Testis (tissue), 3 donors: ENCODE data around the gene SENP7. TPM values are rescaled to one million over a fixed set of nuclear protein-coding genes. Genes with fewer than 3 reads are reported as not detected.

Source experiments
- DNase-seq: peaks from one replicate; pipeline ENCODE4 v3.0.0-alpha.2; 2019
- H3K27ac ChIP-seq, 2 donors: fragments of 200-600 bp; sonication (generic); one replicate each; pipeline ENCODE4 v1.5.1; 2019
- H3K27me3 ChIP-seq: fragments of 200-600 bp; sonication (generic); one replicate; pipeline ENCODE4 v1.5.1; 2019
- H3K36me3 ChIP-seq: fragments of 200-600 bp; sonication (generic); one replicate; pipeline ENCODE4 v1.5.1; 2017; ENCODE audit warnings: low read depth; ENCODE audit errors: missing control alignments
- H3K4me1 ChIP-seq: fragments of 200-600 bp; sonication (generic); one replicate; pipeline ENCODE4 v1.5.1; 2019
- H3K4me3 ChIP-seq, 2 donors: fragments of 200-600 bp; sonication (generic); one replicate each; pipeline ENCODE4 v1.5.1; 2017 to 2019
- H3K9me3 ChIP-seq: fragments of 200-600 bp; sonication (generic); one replicate; pipeline ENCODE4 v1.5.1; 2017
- POLR2A ChIP-seq: fragments of 450-650 bp; IDR thresholded peaks from one replicate; pipeline ENCODE4 v1.6.1; 2017; ENCODE audit warnings: antibody characterized with exemption, mild to moderate bottlenecking, moderate library complexity
- WGBS, 2 donors: methylation state at CpG; one replicate each; pipeline ENCODE4 v1.1.5; 2018; 5-methylcytosine and 5-hydroxymethylcytosine counted together
- intact Hi-C: fragments of 100-400 bp; cut with DNase I; formaldehyde crosslinking; loops from one replicate; pipeline ENCODE4 v1.15.1; 2023; ENCODE audit warnings: low total_unique reads
- polyA plus RNA-seq: library from polyadenylated mRNA; stranded (reverse); fragments of 350-450 nt; fragmentation: Illumina TruSeq; extraction: RNeasy Lipid Tissue Mini Kit (QIAGEN cat#74804); gene quantifications from one replicate; pipeline ENCODE4 v1.2.3, GENCODE V29; 2014; ENCODE audit warnings: low read depth, low replicate concordance; ENCODE audit not compliant: insufficient read depth
- total RNA-seq, 2 donors: library from RNA; depleted of rRNA; stranded (reverse); fragments of >200 nt; gene quantifications; one replicate each; pipeline ENCODE4 v1.2.3, GENCODE V29; 2016
- TF ChIP-seq, protein P1 (sequence below), 3 experiments: fragments of 450-650 bp in 2 of 3; fragments of 200-600 bp in 1 of 3; sonication (generic) in 1 of 3; IDR thresholded peaks; one replicate each; pipeline ENCODE4 v1.5.1; 2016 to 2019; ENCODE audit warnings: antibody characterized with exemption in 3 of 3, mild to moderate bottlenecking in 2 of 3, moderate library complexity in 1 of 3

The SENP7 gene
- total and polyA plus RNA-seq, 3 donors from 2014 or later = 12.6 to 25.7 (median 23.9) TPM

GRCh38 chr3:101414121-101414520 lies 98.9 kb downstream of the SENP7 start:
- intact Hi-C loops = no loop called here
- Histone ChIP-seq H3K4me1 (no peaks in the 10 kb centered on the region), H3K4me3 (no peak overlapping the region), H3K27me3 (no peaks in the 10 kb centered on the region), H3K27ac (no peak overlapping the region), H3K36me3 (no peaks in the 10 kb centered on the region), H3K9me3 (no peaks in the 10 kb centered on the region)
- no peak for DNase-seq
- TF ChIP-seq, protein P1, sequence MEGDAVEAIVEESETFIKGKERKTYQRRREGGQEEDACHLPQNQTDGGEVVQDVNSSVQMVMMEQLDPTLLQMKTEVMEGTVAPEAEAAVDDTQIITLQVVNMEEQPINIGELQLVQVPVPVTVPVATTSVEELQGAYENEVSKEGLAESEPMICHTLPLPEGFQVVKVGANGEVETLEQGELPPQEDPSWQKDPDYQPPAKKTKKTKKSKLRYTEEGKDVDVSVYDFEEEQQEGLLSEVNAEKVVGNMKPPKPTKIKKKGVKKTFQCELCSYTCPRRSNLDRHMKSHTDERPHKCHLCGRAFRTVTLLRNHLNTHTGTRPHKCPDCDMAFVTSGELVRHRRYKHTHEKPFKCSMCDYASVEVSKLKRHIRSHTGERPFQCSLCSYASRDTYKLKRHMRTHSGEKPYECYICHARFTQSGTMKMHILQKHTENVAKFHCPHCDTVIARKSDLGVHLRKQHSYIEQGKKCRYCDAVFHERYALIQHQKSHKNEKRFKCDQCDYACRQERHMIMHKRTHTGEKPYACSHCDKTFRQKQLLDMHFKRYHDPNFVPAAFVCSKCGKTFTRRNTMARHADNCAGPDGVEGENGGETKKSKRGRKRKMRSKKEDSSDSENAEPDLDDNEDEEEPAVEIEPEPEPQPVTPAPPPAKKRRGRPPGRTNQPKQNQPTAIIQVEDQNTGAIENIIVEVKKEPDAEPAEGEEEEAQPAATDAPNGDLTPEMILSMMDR (IDR thresholded peaks at IDR 0.05) = no peak
- WGBS, 2 donors = 79 to 89% methylated on average over 6 of the region's 6 CpGs

- WGBS, 2 donors = 86 to 87% methylated on average over 2 of the region's 2 CpGs
- intact Hi-C loops = no loop called here
- H3K9me3 ChIP-seq = no peaks in the 10 kb centered on the region
- H3K36me3 ChIP-seq = no peaks in the 10 kb centered on the region
- no peak for TF ChIP-seq POLR2A
- TF ChIP-seq, protein P1 (IDR thresholded peaks at IDR 0.05) = no peak
- H3K27ac ChIP-seq = no peak overlapping the region
- no peak overlapping the region for H3K4me3 ChIP-seq
- H3K4me1 ChIP-seq = no peaks in the 10 kb centered on the region
- DNase-seq = no peak
- no peaks in the 10 kb centered on the region for H3K27me3 ChIP-seq
Measured at GRCh38 chr3:101413656-101414055, 99.4 kb downstream of the SENP7 start.

DNA sequence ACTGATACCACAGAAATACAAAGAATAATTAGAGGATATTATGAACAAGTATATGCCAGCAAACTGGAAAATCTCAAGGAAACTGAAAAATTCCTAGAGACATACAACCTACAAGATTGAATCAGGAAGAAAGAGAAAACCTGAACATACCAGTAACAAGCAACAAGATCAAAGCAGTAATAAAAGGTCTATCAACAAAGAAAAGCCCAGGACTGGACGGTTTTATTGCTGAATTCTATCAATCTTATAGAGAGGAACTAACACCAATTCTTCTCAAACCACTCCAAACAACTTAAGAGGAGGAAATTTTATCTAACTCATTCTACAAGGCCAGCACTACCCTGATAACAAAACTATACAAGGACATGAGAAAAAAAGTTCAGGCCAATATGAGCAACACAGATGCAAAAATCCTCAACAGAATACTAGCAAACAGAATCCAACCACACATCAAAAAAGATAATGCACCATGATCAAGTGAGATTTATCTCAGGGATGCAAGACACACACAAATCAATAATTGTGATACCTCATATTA lies 121.5 kb downstream of the SENP7 start:
- H3K4me3 ChIP-seq = no peak overlapping the region
- intact Hi-C loops = no loop called here
- no peaks in the 10 kb centered on the region for H3K36me3 ChIP-seq
- no peak for DNase-seq
- H3K27ac ChIP-seq = no peak overlapping the region
- TF ChIP-seq, protein P1 (IDR thresholded peaks at IDR 0.05) = no peak
- no peak for TF ChIP-seq POLR2A
- H3K27me3 ChIP-seq = no peaks in the 10 kb centered on the region
- 38 to 65% methylated on average over 1 of the region's 1 CpG for WGBS, 2 donors
- H3K9me3 ChIP-seq = no peaks in the 10 kb centered on the region
- no peaks in the 10 kb centered on the region for H3K4me1 ChIP-seq

DNA sequence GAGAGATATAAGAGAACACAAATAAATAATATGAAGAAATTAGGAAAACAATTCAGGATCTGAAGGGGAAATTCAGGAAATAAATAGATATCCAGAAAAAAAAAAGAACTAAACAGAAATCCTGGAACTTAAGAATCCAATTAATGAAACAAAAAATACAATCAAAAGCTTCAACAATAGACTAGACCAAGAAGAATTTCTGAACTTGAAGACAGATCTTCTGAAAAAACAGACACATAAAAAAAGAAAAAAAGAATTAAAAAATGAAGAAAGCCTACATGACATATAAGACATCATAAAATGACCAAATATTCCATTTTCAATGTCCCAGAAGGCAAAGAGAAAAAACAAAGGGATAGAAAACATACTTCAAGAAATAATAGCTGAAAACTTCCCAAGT lies 124.3 kb downstream of the SENP7 start:
- Histone ChIP-seq H3K9me3 (no peaks in the 10 kb centered on the region), H3K36me3 (no peaks in the 10 kb centered on the region)
- intact Hi-C loops = no loop called here

DNA sequence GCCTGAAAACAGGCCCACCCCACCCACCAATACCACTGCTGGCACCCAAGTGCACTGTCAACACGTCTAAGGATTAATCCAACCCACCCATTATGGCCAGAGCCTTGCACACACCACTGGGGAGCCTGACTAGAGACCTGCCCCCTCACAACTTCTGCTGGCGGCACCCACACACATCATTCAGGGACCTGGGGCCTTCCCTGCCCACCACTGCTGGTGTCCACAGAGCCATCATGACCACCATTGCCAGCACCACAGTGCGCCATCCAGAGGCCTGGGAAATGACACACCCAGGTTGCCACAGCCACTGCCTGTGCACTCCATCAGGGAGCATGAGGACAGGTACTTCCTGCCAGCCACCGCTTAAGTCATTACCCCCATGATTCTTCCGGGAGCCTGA lies 125.7 kb downstream of the SENP7 start:
- H3K4me3 ChIP-seq = no peak overlapping the region
- H3K27ac ChIP-seq = no peak overlapping the region
- no peaks in the 10 kb centered on the region for H3K27me3 ChIP-seq
- no peak for TF ChIP-seq POLR2A
- TF ChIP-seq, protein P1 (IDR thresholded peaks at IDR 0.05) = no peak
- peaks cover 3% of the 10 kb centered on the region for H3K4me1 ChIP-seq
- H3K9me3 ChIP-seq = no peaks in the 10 kb centered on the region
- intact Hi-C loops = no loop called here
- no peak for DNase-seq
- WGBS, 2 donors = 93 to 100% methylated on average over 4 to 5 of the region's 5 CpGs
- no peaks in the 10 kb centered on the region for H3K36me3 ChIP-seq

More for the DNA sequence above, 124.3 kb downstream of the SENP7 start:
- TF ChIP-seq, protein P1 (IDR thresholded peaks at IDR 0.05) = no peak
- no peak for TF ChIP-seq POLR2A
- H3K27ac ChIP-seq = no peak overlapping the region
- no peaks in the 10 kb centered on the region for H3K27me3 ChIP-seq
- DNase-seq = no peak
- no peaks in the 10 kb centered on the region for H3K4me1 ChIP-seq
- no peak overlapping the region for H3K4me3 ChIP-seq
